ENCODE results near the gene SUV39H1. TPM values are rescaled to one million over a fixed set of nuclear protein-coding genes. Genes with fewer than 3 reads are reported as not detected.

SUV39H1 gene
- total and polyA plus RNA-seq, 2 of the 13 experiments (the other 11 are each of a cell fraction or from before 2014, with no cell fraction given): 5.2 to 10.1 TPM

DNA sequence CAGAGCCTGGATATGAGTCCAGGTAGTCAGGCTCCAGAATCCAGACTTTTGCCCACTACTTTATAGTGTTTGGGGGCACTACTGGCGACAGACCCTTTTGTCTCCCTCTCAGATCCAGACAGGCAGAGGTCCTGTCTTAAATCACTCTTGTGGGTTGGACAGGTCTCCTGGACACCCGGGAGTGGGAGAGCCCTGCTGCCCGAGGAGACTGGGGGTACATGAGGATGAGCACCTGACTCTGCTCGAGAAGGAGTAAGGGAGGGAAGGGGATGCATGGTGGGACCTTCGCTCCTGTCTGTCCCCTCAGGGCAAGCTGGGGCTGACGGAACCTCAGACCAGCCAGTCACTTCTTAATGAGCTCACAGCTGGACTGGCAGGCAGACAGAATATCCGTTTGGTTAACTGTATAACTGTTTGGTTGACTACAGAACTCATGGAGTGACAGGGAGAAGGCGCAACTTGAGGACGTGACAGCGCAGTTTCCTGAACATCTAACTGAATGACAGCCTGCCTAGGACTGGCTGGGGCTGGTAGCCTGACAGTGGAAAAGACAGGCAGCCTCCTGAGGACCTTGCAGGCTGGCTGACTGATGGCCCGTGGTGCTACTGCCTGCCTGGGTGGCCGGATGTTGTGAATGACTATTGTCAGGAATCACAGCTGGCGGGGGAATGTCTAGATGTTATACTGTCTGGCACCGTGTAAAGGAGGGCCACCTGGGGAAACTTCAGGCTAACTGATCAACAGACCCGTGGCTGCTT is 1.6 kb upstream of the SUV39H1 start:
- no peak overlapping the region for H2AFZ ChIP-seq (ENCODE audit: low read length)
- peaks cover 5% of the 10 kb centered on the region for H3K79me2 ChIP-seq (ENCODE audit: insufficient read depth, low read length)
- DNase-seq (ENCODE audit: low spot score) (no peak), ATAC-seq (peak; percentile 28), FAIRE-seq (no peak)
- ChIA-PET POLR2A (interaction anchor here (2.0 to 2.5 kb wide), 4 partner anchors 17 to 42 kb away, joined by 11 to 35 read pairs (median 12); no protein-coding TSS in a partner anchor), CTCF (ENCODE audit: low intra/inter-chr PET ratio, low total read pairs) (no interaction called here)
- no peak overlapping the region for H3K27ac ChIP-seq (ENCODE audit: extremely low read length, insufficient read depth, low read length)
- H3K27me3 ChIP-seq (ENCODE audit: control insufficient read depth in 1 of 2, insufficient read depth in 2 of 2, low read length in 2 of 2): no peaks in the 10 kb centered on the region
- peak overlapping the region; percentile 68 for H3K9ac ChIP-seq (ENCODE audit: insufficient read depth, low read depth, low read length)
- no TSS peak for BruUV-seq (replicated peaks)
- in situ Hi-C loops (cut with HindIII; ENCODE audit: extremely low pct_ligation_motif_present, low pct_unique_long_range_greater_than_20kb) (no loop called here), intact Hi-C loops (cut with micrococcal nuclease; ENCODE audit: unreplicated experiment) (no loop called here)
- H3K36me3 ChIP-seq (replicated peaks in 1 of 2; ENCODE audit: control insufficient read depth in 1 of 2, insufficient read depth in 2 of 2, low read length in 2 of 2): peaks cover 0 to 4% of the 10 kb centered on the region in 2 experiments; a peak in 1 of 5 replicates
- H3K4me1 ChIP-seq (ENCODE audit: insufficient read depth, low read length): peaks cover 17% of the 10 kb centered on the region
- no peaks in the 10 kb centered on the region for H4K20me1 ChIP-seq (ENCODE audit: insufficient read depth, low read length)
- WGBS (ENCODE audit: low lambda C conversion rate): no CpG with 5 or more reads among the region's 15 CpGs
- H3K4me3 ChIP-seq (replicated peaks in 1 of 3; ENCODE audit: insufficient read depth in 1 of 3, low read depth in 2 of 3, low read length in 3 of 3): peak overlapping the region in 2 of 3 experiments; percentile 62 to 75; a peak in 4 of 6 replicates
- TF ChIP-seq ZNF605 (CRISPR knock-in tag; IDR thresholded peaks at IDR 0.05): 0 out of 2 replicates have a peak, but pooled peaks have one; percentile 19
- no peak for TF ChIP-seq ZNF562 (CRISPR knock-in tag; IDR thresholded peaks at IDR 0.05; ENCODE audit: borderline replicate concordance)
- no peaks in the 10 kb centered on the region for H3K9me3 ChIP-seq (ENCODE audit: low read length)
- peak overlapping the region; percentile 98 for H3K4me2 ChIP-seq (ENCODE audit: low read depth, low read length)

- intact Hi-C loops (cut with micrococcal nuclease; ENCODE audit: unreplicated experiment): no loop called here
- DNase-seq (ENCODE audit: low spot score): no peak
- peaks cover 5% of the 10 kb centered on the region for H3K79me2 ChIP-seq (ENCODE audit: insufficient read depth, low read length)
- H3K27ac ChIP-seq (ENCODE audit: extremely low read length, insufficient read depth, low read length): peak overlapping the region; percentile 56
- peak overlapping the region; percentile 68; the same call in 1 of the 2 replicates for H3K9ac ChIP-seq (ENCODE audit: insufficient read depth, low read depth, low read length)
- H3K4me1 ChIP-seq (ENCODE audit: insufficient read depth, low read length): peaks cover 17% of the 10 kb centered on the region
- H2AFZ ChIP-seq (ENCODE audit: low read length): no peak overlapping the region
- TF ChIP-seq FOXP1 (IDR thresholded peaks at IDR 0.05): no peak
- TF ChIP-seq FOXP1 (CRISPR knock-in tag; IDR thresholded peaks at IDR 0.05): no peak
- TF ChIP-seq ELF3 (CRISPR knock-in tag; IDR thresholded peaks at IDR 0.05): no peak
- no peak for TF ChIP-seq TRIM22 (IDR thresholded peaks at IDR 0.05)
- no peak for TF ChIP-seq ZNF354B (CRISPR knock-in tag; IDR thresholded peaks at IDR 0.05)
- no peak for TF ChIP-seq HMGA1 (CRISPR knock-in tag; conservative IDR thresholded peaks at IDR 0.05)
- no peak for TF ChIP-seq HNRNPL (IDR thresholded peaks at IDR 0.05; ENCODE audit: low read depth, low read length)
- TF ChIP-seq ZNF737 (CRISPR knock-in tag; IDR thresholded peaks at IDR 0.05; ENCODE audit: borderline replicate concordance): no peak
- no peak for TF ChIP-seq HOXA9 (CRISPR knock-in tag; IDR thresholded peaks at IDR 0.05; ENCODE audit: borderline replicate concordance)
- TF ChIP-seq FIP1L1 (IDR thresholded peaks at IDR 0.05; ENCODE audit: borderline replicate concordance, insufficient read depth, low read depth, low read length): no peak
- TF ChIP-seq ZNF136 (CRISPR knock-in tag; IDR thresholded peaks at IDR 0.05; ENCODE audit: low read depth): no peak
- TF ChIP-seq ZC3H4 (CRISPR knock-in tag; IDR thresholded peaks at IDR 0.05; ENCODE audit: borderline replicate concordance): no peak
- WGBS (ENCODE audit: low lambda C conversion rate): no CpG with 5 or more reads among the region's 14 CpGs
- peak overlapping the region; percentile 43 to 75 (median 62); a peak in 5 of 6 replicates for H3K4me3 ChIP-seq (replicated peaks in 1 of 3; ENCODE audit: insufficient read depth in 1 of 3, low read depth in 2 of 3, low read length in 3 of 3)
- H3K4me2 ChIP-seq (ENCODE audit: low read depth, low read length): peak overlapping the region; percentile 98
- no TSS peak for BruUV-seq (replicated peaks)
- peak; percentile 15 for ATAC-seq
- H3K27me3 ChIP-seq (ENCODE audit: control insufficient read depth in 1 of 2, insufficient read depth in 2 of 2, low read length in 2 of 2): no peaks in the 10 kb centered on the region
- H4K20me1 ChIP-seq (ENCODE audit: insufficient read depth, low read length): no peaks in the 10 kb centered on the region
- in situ Hi-C loops (cut with HindIII; ENCODE audit: extremely low pct_ligation_motif_present, low pct_unique_long_range_greater_than_20kb): no loop called here
- ChIA-PET POLR2A (interaction anchor here (2.0 to 2.5 kb wide), 4 partner anchors 16 to 42 kb away, joined by 11 to 35 read pairs (median 12); no protein-coding TSS in a partner anchor), CTCF (ENCODE audit: low intra/inter-chr PET ratio, low total read pairs) (no interaction called here)
- no peaks in the 10 kb centered on the region for H3K9me3 ChIP-seq (ENCODE audit: low read length)
- H3K36me3 ChIP-seq (replicated peaks in 1 of 2; ENCODE audit: control insufficient read depth in 1 of 2, insufficient read depth in 2 of 2, low read length in 2 of 2): peaks cover 0 to 4% of the 10 kb centered on the region in 2 experiments; a peak in 1 of 5 replicates
- FAIRE-seq: no peak
Measured at GRCh38 chrX:48695534-48695896, 1.0 kb upstream of the SUV39H1 start.
